HEK293 (cell line): Measurements from ENCODE around the gene THSD7B.

Source experiments
- CTCF ChIA-PET: fragments of 350-600 bp; formaldehyde crosslinking; extraction: SDS; loops from one replicate; lab custom pipeline; 2021; ENCODE audit warnings: antibody characterized with exemption; lab: Yijun Ruan, JAX
- POLR2A ChIA-PET: fragments of 300-600 bp; formaldehyde crosslinking; extraction: SDS; loops from one replicate; lab custom pipeline; 2020; ENCODE audit warnings: antibody characterized with exemption, inconsistent platforms; lab: Yijun Ruan, JAX
- H3K27ac ChIP-seq: fragments of 200-500 bp; sonication (Bioruptor generic); 2 replicates; pipeline ENCODE4 v1.5.1; 2014; ENCODE audit warnings: low read depth, low read length, control low read depth, inconsistent platforms; ENCODE audit errors: extremely low read depth
- H3K36me3 ChIP-seq, 2 experiments: fragments of 200-500 bp in 1 of 2; sonication (Bioruptor generic) in 1 of 2; 1 replicate in 1 of 2; 2 replicates in 1 of 2; pipeline ENCODE4 v1.5.1; 2014 to 2017; ENCODE audit warnings: inconsistent platforms in 2 of 2, low read length in 2 of 2; ENCODE audit not compliant: control insufficient read depth in 2 of 2, insufficient read depth in 1 of 2
- H3K4me1 ChIP-seq: fragments of 200-500 bp; sonication (Bioruptor generic); 2 replicates; pipeline ENCODE4 v1.5.1; 2014; ENCODE audit warnings: mild to moderate bottlenecking, low read length, inconsistent platforms; ENCODE audit not compliant: control insufficient read depth, insufficient read depth
- H3K4me3 ChIP-seq: 2 replicates; pipeline ENCODE4 v1.5.1; 2011; ENCODE audit warnings: low read depth, mild to moderate bottlenecking, control low read depth, low read length, moderate library complexity
- H3K9me3 ChIP-seq: fragments of 200-500 bp; sonication (Bioruptor generic); 2 replicates; pipeline ENCODE4 v1.5.1; 2014; ENCODE audit warnings: low read depth, low read length, inconsistent platforms; ENCODE audit not compliant: control insufficient read depth, insufficient read depth
- CTCF ChIP-seq: fragments of 450-650 bp; formaldehyde crosslinking; IDR thresholded peaks from 2 replicates; pipeline ENCODE4 v1.5.1; 2016; ENCODE audit warnings: missing biosample characterization, missing genetic modification characterization
- GLI2 ChIP-seq: fragments of 450-650 bp; formaldehyde crosslinking; IDR thresholded peaks from 2 replicates; pipeline ENCODE4; 2017; ENCODE audit warnings: missing biosample characterization, missing genetic modification characterization, low read depth, borderline replicate concordance
- GLI4 ChIP-seq: fragments of 450-650 bp; formaldehyde crosslinking; IDR thresholded peaks from 2 replicates; pipeline ENCODE4 v1.5.1; 2016; ENCODE audit warnings: missing biosample characterization, missing genetic modification characterization
- OSR2 ChIP-seq: fragments of 450-650 bp; formaldehyde crosslinking; IDR thresholded peaks from 2 replicates; pipeline ENCODE4 v1.5.1; 2016; ENCODE audit warnings: missing biosample characterization, missing genetic modification characterization
- OVOL3 ChIP-seq: fragments of 450-650 bp; formaldehyde crosslinking; IDR thresholded peaks from 2 replicates; pipeline ENCODE4 v1.5.1; 2016; ENCODE audit warnings: missing biosample characterization, missing genetic modification characterization
- SP2 ChIP-seq: fragments of 450-650 bp; formaldehyde crosslinking; IDR thresholded peaks from 2 replicates; pipeline ENCODE4 v1.5.1; 2016; ENCODE audit warnings: missing biosample characterization, missing genetic modification characterization
- ZBTB20 ChIP-seq: fragments of 450-650 bp; formaldehyde crosslinking; IDR thresholded peaks from 2 replicates; pipeline ENCODE4 v1.5.1; 2016; ENCODE audit warnings: missing biosample characterization, missing genetic modification characterization
- ZBTB6 ChIP-seq: fragments of 450-650 bp; formaldehyde crosslinking; IDR thresholded peaks from 2 replicates; pipeline ENCODE4 v1.5.1; 2017; ENCODE audit warnings: missing biosample characterization, missing genetic modification characterization
- ZNF138 ChIP-seq: fragments of 450-650 bp; formaldehyde crosslinking; IDR thresholded peaks from 2 replicates; pipeline ENCODE4 v1.5.1; 2016; ENCODE audit warnings: missing biosample characterization, missing genetic modification characterization, borderline replicate concordance
- ZNF148 ChIP-seq: fragments of 450-650 bp; formaldehyde crosslinking; IDR thresholded peaks from 2 replicates; pipeline ENCODE4 v1.5.0; 2017; ENCODE audit warnings: missing biosample characterization, missing genetic modification characterization, borderline replicate concordance
- ZNF24 ChIP-seq: fragments of 450-650 bp; formaldehyde crosslinking; IDR thresholded peaks from 2 replicates; pipeline ENCODE4 v1.5.1; 2016; ENCODE audit warnings: missing biosample characterization, missing genetic modification characterization
- ZNF302 ChIP-seq: fragments of 450-650 bp; formaldehyde crosslinking; IDR thresholded peaks from 2 replicates; pipeline ENCODE4 v1.5.1; 2016; ENCODE audit warnings: missing biosample characterization, missing genetic modification characterization, low read depth
- ZNF311 ChIP-seq: fragments of 450-650 bp; formaldehyde crosslinking; IDR thresholded peaks from 2 replicates; pipeline ENCODE4 v1.5.1; 2017; ENCODE audit warnings: missing biosample characterization, missing genetic modification characterization, borderline replicate concordance
- ZNF366 ChIP-seq: fragments of 450-650 bp; formaldehyde crosslinking; conservative IDR thresholded peaks from 2 replicates; pipeline ENCODE4 v1.5.1; 2016; ENCODE audit warnings: missing biosample characterization, missing genetic modification characterization
- ZNF426 ChIP-seq: fragments of 450-650 bp; formaldehyde crosslinking; IDR thresholded peaks from 2 replicates; pipeline ENCODE4 v1.5.1; 2017; ENCODE audit warnings: missing biosample characterization, missing genetic modification characterization, mild to moderate bottlenecking, inconsistent platforms, moderate library complexity
- ZNF473 ChIP-seq: fragments of 450-650 bp; formaldehyde crosslinking; IDR thresholded peaks from 2 replicates; pipeline ENCODE4 v1.5.1; 2017; ENCODE audit warnings: missing biosample characterization, missing genetic modification characterization
- ZNF544 ChIP-seq: fragments of 450-650 bp; formaldehyde crosslinking; IDR thresholded peaks from 2 replicates; pipeline ENCODE4 v1.5.0; 2017; ENCODE audit warnings: missing biosample characterization, missing genetic modification characterization
- ZNF558 ChIP-seq: fragments of 450-650 bp; formaldehyde crosslinking; IDR thresholded peaks from 2 replicates; pipeline ENCODE4 v1.5.1; 2016; ENCODE audit warnings: missing biosample characterization, missing genetic modification characterization
- ZNF629 ChIP-seq: fragments of 450-650 bp; formaldehyde crosslinking; IDR thresholded peaks from 2 replicates; pipeline ENCODE4 v1.5.1; 2017; ENCODE audit warnings: missing biosample characterization, missing genetic modification characterization
- ZSCAN30 ChIP-seq: fragments of 450-650 bp; IDR thresholded peaks from 2 replicates; pipeline ENCODE4 v1.5.1; 2018; ENCODE audit warnings: missing biosample characterization, mild to moderate bottlenecking, missing genetic modification characterization, moderate library complexity
- ZXDB ChIP-seq: fragments of 450-650 bp; formaldehyde crosslinking; IDR thresholded peaks from 2 replicates; pipeline ENCODE4 v1.5.1; 2016; ENCODE audit warnings: missing biosample characterization, missing genetic modification characterization

The THSD7B gene

GRCh38 chr2:137508739-137509384, 743.5 kb downstream of the THSD7B start:
- POLR2A ChIA-PET, result no interaction called here
- no peaks in the 10 kb centered on the region for H3K4me1 ChIP-seq

GRCh38 chr2:137511526-137511925, 746.2 kb downstream of the THSD7B start:
- no peak for TF ChIP-seq ZSCAN30 (tag by site-specific recombination)
- no peak for TF ChIP-seq ZNF302 (tag by site-specific recombination)
- TF ChIP-seq ZNF558 (tag by site-specific recombination), result no peak
- TF ChIP-seq ZNF473, result no peak
- TF ChIP-seq ZBTB20 (tag by site-specific recombination), result no peak
- TF ChIP-seq ZXDB, result no peak
- TF ChIP-seq GLI4, result no peak
- no peak for TF ChIP-seq ZBTB6 (tag by site-specific recombination)
- TF ChIP-seq GLI2 (tag by site-specific recombination), result no peak
- no peak for TF ChIP-seq ZNF24 (tag by site-specific recombination)
- TF ChIP-seq, all 188 proteins: peak for 0
- ChIA-PET POLR2A (no interaction called here), CTCF (interaction anchor here (0.6 kb wide), 1 partner anchor 854 kb away, joined by 3 read pairs; no protein-coding TSS in a partner anchor)
- H3K4me3 ChIP-seq, result no peak overlapping the region
- no peaks in the 10 kb centered on the region for H3K36me3 ChIP-seq
- no peaks in the 10 kb centered on the region for H3K4me1 ChIP-seq
- H3K9me3 ChIP-seq, result no peaks in the 10 kb centered on the region
- no peak overlapping the region for H3K27ac ChIP-seq

More at GRCh38 chr2:137508739-137509384, 743.5 kb downstream of the THSD7B start:
- H3K36me3 ChIP-seq, result no peaks in the 10 kb centered on the region
- 0 out of 2 replicates have a peak, but pooled peaks have one; percentile 31 for TF ChIP-seq ZNF366 (tag by site-specific recombination)
- TF ChIP-seq ZNF629, result no peak
- no peak for TF ChIP-seq CTCF (tag by site-specific recombination)
- TF ChIP-seq, all 188 proteins: peak for 1
- Histone ChIP-seq H3K4me3 (no peak overlapping the region), H3K9me3 (no peaks in the 10 kb centered on the region), H3K27ac (no peak overlapping the region)
- CTCF ChIA-PET, result no interaction called here

- Histone ChIP-seq H3K9me3 (no peaks in the 10 kb centered on the region), H3K4me3 (no peak overlapping the region), H3K36me3 (no peaks in the 10 kb centered on the region), H3K27ac (no peak overlapping the region), H3K4me1 (no peaks in the 10 kb centered on the region)
- CTCF ChIA-PET, result interaction anchor here (0.6 kb wide), 1 partner anchor 862 kb away, joined by 3 read pairs; no protein-coding TSS in a partner anchor
- no peak for TF ChIP-seq OVOL3
- no peak for TF ChIP-seq OSR2 (tag by site-specific recombination)
- no peak for TF ChIP-seq ZNF544 (tag by site-specific recombination)
- TF ChIP-seq SP2 (tag by site-specific recombination), result no peak
- TF ChIP-seq ZNF311 (tag by site-specific recombination), result no peak
- TF ChIP-seq ZNF366 (tag by site-specific recombination), result no peak
- no peak for TF ChIP-seq ZNF426 (tag by site-specific recombination)
- TF ChIP-seq ZNF148, result no peak
- no peak for TF ChIP-seq ZNF138
- POLR2A ChIA-PET, result no interaction called here
These were observed 756.6 kb downstream of the THSD7B start for GRCh38 chr2:137521653-137522619.
